ENCODE results near the gene KLHL29. TPM values are rescaled to one million over a fixed set of nuclear protein-coding genes. Genes with fewer than 3 reads are reported as not detected.

The KLHL29 gene
- total and polyA plus RNA-seq, 8 donors, result 0.91 to 6.6 (median 2.6) TPM

DNA sequence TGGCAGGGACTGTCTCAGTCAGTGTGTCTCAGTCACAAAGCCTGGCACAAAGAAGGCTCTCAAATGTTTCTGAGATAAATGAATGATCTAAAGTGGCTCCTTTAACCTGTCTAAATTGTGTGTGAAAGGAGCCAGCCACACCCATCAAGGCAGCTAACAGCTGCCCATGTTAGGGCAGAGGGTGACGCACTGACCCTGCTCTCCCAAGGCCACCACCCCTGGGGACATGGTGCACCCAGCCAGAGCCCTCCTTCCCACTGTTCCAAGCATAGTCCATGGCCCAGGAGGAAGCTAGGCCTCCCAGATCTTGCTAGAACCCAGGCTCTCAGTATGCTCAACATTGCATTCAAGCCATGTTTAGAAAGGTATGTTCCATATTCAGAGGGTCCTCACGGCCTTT lies 100.3 kb downstream of the KLHL29 start:
- 67 to 69% methylated on average over 2 of the region's 2 CpGs for WGBS, 2 donors
- Histone ChIP-seq H3K27ac (peak overlapping the region in 1 of 4 donors; percentile 68), H3K4me1 (no peaks in the 10 kb centered on the region), H3K27me3 (no peaks in the 10 kb centered on the region), H3K36me3 (no peaks in the 10 kb centered on the region), H3K9me3 (no peaks in the 10 kb centered on the region), H3K4me3 (no peak overlapping the region)
- intact Hi-C loops (cut with DNase I), result no loop called here
- no peak for ATAC-seq
- no peak for FAIRE-seq
- no peak for DNase-seq
- TF ChIP-seq, protein P1, sequence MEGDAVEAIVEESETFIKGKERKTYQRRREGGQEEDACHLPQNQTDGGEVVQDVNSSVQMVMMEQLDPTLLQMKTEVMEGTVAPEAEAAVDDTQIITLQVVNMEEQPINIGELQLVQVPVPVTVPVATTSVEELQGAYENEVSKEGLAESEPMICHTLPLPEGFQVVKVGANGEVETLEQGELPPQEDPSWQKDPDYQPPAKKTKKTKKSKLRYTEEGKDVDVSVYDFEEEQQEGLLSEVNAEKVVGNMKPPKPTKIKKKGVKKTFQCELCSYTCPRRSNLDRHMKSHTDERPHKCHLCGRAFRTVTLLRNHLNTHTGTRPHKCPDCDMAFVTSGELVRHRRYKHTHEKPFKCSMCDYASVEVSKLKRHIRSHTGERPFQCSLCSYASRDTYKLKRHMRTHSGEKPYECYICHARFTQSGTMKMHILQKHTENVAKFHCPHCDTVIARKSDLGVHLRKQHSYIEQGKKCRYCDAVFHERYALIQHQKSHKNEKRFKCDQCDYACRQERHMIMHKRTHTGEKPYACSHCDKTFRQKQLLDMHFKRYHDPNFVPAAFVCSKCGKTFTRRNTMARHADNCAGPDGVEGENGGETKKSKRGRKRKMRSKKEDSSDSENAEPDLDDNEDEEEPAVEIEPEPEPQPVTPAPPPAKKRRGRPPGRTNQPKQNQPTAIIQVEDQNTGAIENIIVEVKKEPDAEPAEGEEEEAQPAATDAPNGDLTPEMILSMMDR (IDR thresholded peaks at IDR 0.05), result no peak

DNA sequence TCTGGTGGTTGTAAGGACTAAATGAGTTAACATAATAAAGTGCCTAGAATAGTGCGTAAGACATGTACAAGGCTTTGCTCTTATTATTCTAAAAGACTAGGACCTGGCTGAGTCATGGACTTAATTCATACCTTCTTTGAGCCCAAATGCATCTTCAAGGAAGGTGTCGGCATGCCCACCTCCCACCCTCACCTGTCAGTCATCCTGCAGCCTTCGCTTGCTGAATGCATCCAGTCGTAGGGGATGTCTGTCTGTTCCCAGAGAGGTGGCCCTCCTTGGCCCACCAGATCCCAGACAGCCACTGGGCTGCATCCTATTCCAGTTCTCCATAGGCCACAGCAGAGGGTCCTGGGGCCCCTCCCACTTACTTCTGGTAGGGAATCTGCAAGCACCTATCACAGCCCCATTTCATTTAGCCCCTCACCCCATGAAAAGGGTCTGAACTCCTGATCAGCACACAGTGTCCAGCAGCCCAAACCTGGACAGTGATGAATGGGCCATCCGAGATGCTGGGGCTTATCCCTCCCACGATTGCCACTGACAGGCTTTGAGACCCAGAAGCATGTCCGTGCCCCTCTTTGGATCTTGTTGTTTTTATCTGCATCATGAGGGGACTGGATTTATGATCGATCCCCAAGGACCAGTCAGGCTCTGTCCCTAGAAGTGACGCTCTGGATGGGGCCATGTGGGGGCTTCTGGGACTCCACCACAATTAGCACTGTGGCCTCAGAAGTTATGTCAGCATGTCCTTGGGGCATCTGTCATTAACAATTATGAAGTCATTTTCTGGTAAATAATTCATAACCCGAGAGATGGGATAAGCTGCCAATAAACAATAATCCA lies 101.1 kb downstream of the KLHL29 start:
- intact Hi-C loops (cut with DNase I), result no loop called here
- no peak overlapping the region for H3K27ac ChIP-seq
- H3K4me1 ChIP-seq, result no peaks in the 10 kb centered on the region
- H3K36me3 ChIP-seq, result no peaks in the 10 kb centered on the region
- 51 to 55% methylated on average over 10 of the region's 10 CpGs for WGBS, 2 donors
- H3K9me3 ChIP-seq, result no peaks in the 10 kb centered on the region
- ATAC-seq (no peak), FAIRE-seq (no peak), DNase-seq (no peak)
- H3K4me3 ChIP-seq, result no peak overlapping the region
- TF ChIP-seq, protein P1 (IDR thresholded peaks at IDR 0.05), result no peak
- H3K27me3 ChIP-seq, result no peaks in the 10 kb centered on the region

DNA sequence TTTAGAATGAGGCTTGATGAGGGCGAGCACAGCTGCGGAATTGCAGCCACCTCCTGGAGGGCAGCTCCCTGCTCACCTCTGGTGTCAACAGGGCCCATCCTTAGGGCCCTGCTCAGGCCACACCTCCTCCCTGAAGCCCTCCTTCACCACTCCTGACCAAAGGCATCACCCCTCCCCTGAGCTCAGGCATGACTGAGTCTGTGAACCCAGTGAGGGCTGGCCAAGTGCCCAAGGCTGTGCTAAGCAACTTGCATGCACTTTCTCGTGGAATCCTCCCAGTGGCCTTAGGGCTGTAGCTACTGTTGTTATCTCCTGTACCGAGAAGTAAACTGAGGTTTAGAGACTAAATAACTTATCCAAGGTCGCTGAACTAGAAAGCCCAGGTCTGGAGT lies 101.7 kb downstream of the KLHL29 start:
- Histone ChIP-seq H3K27ac (no peak overlapping the region), H3K36me3 (no peaks in the 10 kb centered on the region), H3K27me3 (no peaks in the 10 kb centered on the region), H3K9me3 (no peaks in the 10 kb centered on the region), H3K4me1 (no peaks in the 10 kb centered on the region), H3K4me3 (no peak overlapping the region)
- 35% methylated on average over 5 of the region's 5 CpGs for WGBS, 2 donors
- peak in 1 of 4 donors; percentile 23 for ATAC-seq
- TF ChIP-seq, protein P1 (IDR thresholded peaks at IDR 0.05), result no peak
- peak in 2 of 6 donors; percentile 26 to 55 for DNase-seq
- no peak for FAIRE-seq
- intact Hi-C loops (cut with DNase I), result no loop called here

DNA sequence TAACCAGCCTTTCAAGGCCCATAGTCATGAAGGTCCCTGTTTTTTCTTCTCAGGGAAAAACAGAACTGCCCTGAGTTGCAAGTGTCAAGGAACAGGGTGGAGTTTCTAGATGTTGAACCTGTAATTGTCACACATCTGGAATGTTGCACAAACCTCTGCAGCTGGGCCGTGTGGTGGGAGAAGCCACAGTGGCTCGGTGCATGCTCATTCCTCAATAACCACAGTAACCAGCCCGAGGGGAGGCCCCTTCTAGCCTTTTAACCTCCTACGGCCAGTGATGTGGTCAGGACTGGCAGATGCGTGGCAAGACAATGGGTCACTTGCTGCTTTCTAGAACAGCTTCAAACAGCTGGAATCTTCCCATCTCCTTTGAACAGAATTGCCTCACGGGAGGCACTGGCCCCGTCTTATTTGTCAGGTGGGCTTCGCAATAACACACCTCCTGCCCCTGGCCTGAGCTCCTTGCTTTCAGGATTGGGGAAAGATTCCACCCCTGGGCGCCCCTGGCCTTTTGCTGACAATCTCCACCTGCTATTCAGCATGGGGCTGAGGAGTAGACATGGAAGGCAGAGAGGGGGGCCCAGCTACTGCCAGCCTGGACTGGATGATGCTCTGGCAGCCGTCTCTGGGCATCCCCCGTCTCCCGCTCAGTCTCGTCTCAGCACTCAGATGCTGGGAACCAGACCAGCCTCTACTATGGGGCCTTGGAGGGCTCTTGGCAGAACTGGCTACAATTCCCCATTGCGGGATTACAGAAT lies 102.9 kb downstream of the KLHL29 start:
- H3K27me3 ChIP-seq, result no peaks in the 10 kb centered on the region
- ATAC-seq (no peak), FAIRE-seq (no peak), DNase-seq (no peak)
- intact Hi-C loops (cut with DNase I), result no loop called here
- no peak overlapping the region for H3K4me3 ChIP-seq
- TF ChIP-seq, protein P1 (IDR thresholded peaks at IDR 0.05), result no peak
- no peak overlapping the region for H3K27ac ChIP-seq
- no peaks in the 10 kb centered on the region for H3K4me1 ChIP-seq
- 80 to 86% methylated on average over 14 of the region's 14 CpGs for WGBS, 2 donors
- H3K9me3 ChIP-seq, result no peaks in the 10 kb centered on the region
- H3K36me3 ChIP-seq, result no peaks in the 10 kb centered on the region

Measured in pancreas (tissue), 10 donors.